Measurements from ENCODE around the gene DNAJC24. TPM values are rescaled to one million over a fixed set of nuclear protein-coding genes. Genes with fewer than 3 reads are reported as not detected.

Gene DNAJC24
- polyA plus RNA-seq, 1 donor from 2014 or later: 47.3 TPM

- Histone ChIP-seq H3K79me2 (replicated peaks; ENCODE audit: insufficient read depth, low read length) (peaks cover 28% of the 10 kb centered on the region), H3K4me3 (ENCODE audit: low read length) (no peak overlapping the region), H4K20me1 (ENCODE audit: insufficient read depth) (no peaks in the 10 kb centered on the region), H3K9me2 (ENCODE audit: insufficient read depth, low read length) (no peaks in the 10 kb centered on the region), H2AFZ (ENCODE audit: low read depth, low read length) (no peak overlapping the region), H3F3A (ENCODE audit: insufficient read depth, low read length, poor library complexity, severe bottlenecking) (no peaks in the 10 kb centered on the region), H3K27ac (ENCODE audit: low read length) (no peak overlapping the region), H3K27me3 (ENCODE audit: insufficient read depth, low read depth, low read length) (no peaks in the 10 kb centered on the region), H3K9me3 (ENCODE audit: low read length) (no peaks in the 10 kb centered on the region), H3K4me2 (ENCODE audit: low read length) (no peak overlapping the region), H3K36me3 (ENCODE audit: insufficient read depth, low read length) (no peaks in the 10 kb centered on the region), H3K9ac (ENCODE audit: low read length) (no peak overlapping the region)
- no peak for TF ChIP-seq POLR2AphosphoS5 (IDR thresholded peaks at IDR 0.05)
- TF ChIP-seq REST (IDR thresholded peaks at IDR 0.05; ENCODE audit: borderline replicate concordance): no peak
- no peak for TF ChIP-seq EP300 (conservative IDR thresholded peaks at IDR 0.05; ENCODE audit: poor library complexity, severe bottlenecking)
- no peak for TF ChIP-seq CTCF (IDR thresholded peaks at IDR 0.05; ENCODE audit: poor library complexity, severe bottlenecking)
- TF ChIP-seq EZH2 (IDR thresholded peaks at IDR 0.05; ENCODE audit: borderline replicate concordance, insufficient read depth, low read length, poor library complexity, severe bottlenecking): no peak
- TF ChIP-seq SMC3 (conservative IDR thresholded peaks at IDR 0.05; ENCODE audit: poor library complexity): no peak
- no peak for TF ChIP-seq MXI1 (conservative IDR thresholded peaks at IDR 0.05; ENCODE audit: poor library complexity, severe bottlenecking)
- TF ChIP-seq TAF1 (IDR thresholded peaks at IDR 0.05; ENCODE audit: low read depth): no peak
- TF ChIP-seq RAD21 (conservative IDR thresholded peaks at IDR 0.05): no peak
Observed at GRCh38 chr11:31478223-31478590, 108.5 kb downstream of the DNAJC24 start.

GRCh38 chr11:31479066-31479465 is 109.4 kb downstream of the DNAJC24 start:
- no peaks in the 10 kb centered on the region for H3F3A ChIP-seq (ENCODE audit: insufficient read depth, low read length, poor library complexity, severe bottlenecking)
- no peaks in the 10 kb centered on the region for H3K27me3 ChIP-seq (ENCODE audit: insufficient read depth, low read depth, low read length)
- no peak for TF ChIP-seq MXI1 (conservative IDR thresholded peaks at IDR 0.05; ENCODE audit: poor library complexity, severe bottlenecking)
- no peak for TF ChIP-seq EZH2 (IDR thresholded peaks at IDR 0.05; ENCODE audit: borderline replicate concordance, insufficient read depth, low read length, poor library complexity, severe bottlenecking)
- TF ChIP-seq EP300 (conservative IDR thresholded peaks at IDR 0.05; ENCODE audit: poor library complexity, severe bottlenecking): no peak
- no peak for TF ChIP-seq RAD21 (conservative IDR thresholded peaks at IDR 0.05)
- TF ChIP-seq TAF1 (IDR thresholded peaks at IDR 0.05; ENCODE audit: low read depth): no peak
- TF ChIP-seq REST (IDR thresholded peaks at IDR 0.05; ENCODE audit: borderline replicate concordance): no peak
- H2AFZ ChIP-seq (ENCODE audit: low read depth, low read length): no peak overlapping the region
- no peak overlapping the region for H3K27ac ChIP-seq (ENCODE audit: low read length)
- H3K4me3 ChIP-seq (ENCODE audit: low read length): no peak overlapping the region
- H3K79me2 ChIP-seq (replicated peaks; ENCODE audit: insufficient read depth, low read length): peaks cover 28% of the 10 kb centered on the region
- no peaks in the 10 kb centered on the region for H3K9me3 ChIP-seq (ENCODE audit: low read length)
- H4K20me1 ChIP-seq (ENCODE audit: insufficient read depth): no peaks in the 10 kb centered on the region
- no peaks in the 10 kb centered on the region for H3K9me2 ChIP-seq (ENCODE audit: insufficient read depth, low read length)
- H3K9ac ChIP-seq (ENCODE audit: low read length): no peak overlapping the region
- no peaks in the 10 kb centered on the region for H3K36me3 ChIP-seq (ENCODE audit: insufficient read depth, low read length)
- H3K4me2 ChIP-seq (ENCODE audit: low read length): no peak overlapping the region
